Superior temporal gyrus (tissue), 1 donor: ENCODE data around the gene HK2.
A peak's percentile ranks its signal among the peaks of the same experiment; 100 is the strongest.

Experiments
- DNase-seq: peaks from one replicate; pipeline ENCODE4 v3.0.0-alpha.2; 2016; ENCODE audit errors: extremely low spot score

Gene HK2

DNA sequence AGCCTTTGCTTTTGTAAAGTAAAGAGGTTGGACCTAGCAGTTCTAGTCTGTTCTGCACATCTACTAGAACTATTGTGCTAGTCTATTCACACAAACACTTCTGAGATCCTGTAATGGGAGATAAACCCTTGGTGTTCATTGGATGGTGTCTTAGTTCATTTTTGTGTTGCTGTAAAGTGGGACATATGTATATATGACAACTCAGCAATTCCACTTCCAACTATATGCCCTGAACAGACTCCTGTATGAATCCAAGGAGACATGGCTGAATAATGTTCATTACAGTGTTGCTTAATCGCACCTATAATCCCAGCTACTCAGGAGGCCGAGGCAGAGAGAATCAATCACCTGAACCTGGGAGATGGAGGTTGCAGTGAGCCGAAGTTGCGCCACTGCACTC is 23.3 kb downstream of the HK2 start:
- DNase-seq: no peak

- no peak for DNase-seq
Measured at GRCh38 chr2:74857725-74858124, 23.8 kb downstream of the HK2 start.

DNA sequence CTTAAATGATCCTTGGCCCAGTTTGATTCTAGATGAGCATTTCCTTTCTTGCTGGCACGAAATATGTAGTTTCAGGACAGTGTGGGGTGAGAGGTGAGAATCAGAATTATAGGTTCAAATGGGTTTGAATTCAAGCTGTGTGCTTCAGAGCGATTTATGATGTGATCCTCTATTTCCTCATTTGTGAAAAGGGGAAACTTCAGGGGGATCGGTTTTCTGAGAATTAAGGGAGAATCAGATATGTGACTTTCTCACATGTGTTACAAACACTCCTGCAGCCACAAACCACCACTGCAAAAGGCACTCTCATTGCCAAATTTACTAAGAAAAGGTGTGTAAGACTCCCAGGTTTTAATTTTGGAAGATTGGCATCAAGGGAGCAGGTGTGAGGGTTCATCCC is 24.4 kb downstream of the HK2 start:
- no peak for DNase-seq

DNA sequence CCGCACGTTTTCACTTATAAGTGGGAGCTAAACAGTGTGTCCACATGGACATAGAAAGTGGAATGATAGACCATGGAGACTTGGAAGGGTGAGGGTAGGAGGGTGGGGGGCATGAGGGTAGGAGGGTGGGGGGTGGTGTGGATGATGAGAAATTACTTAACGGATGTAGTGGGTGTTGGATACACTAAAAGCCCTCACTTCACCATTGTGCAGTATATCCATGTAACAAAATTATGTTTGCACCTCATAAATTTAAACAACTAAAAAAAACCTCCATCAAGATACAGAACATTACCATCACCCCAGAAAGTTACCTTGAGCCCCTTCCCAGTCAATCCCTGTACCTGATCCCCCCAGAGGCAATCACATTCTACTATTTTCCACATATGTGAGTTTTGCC is 26.2 kb downstream of the HK2 start:
- no peak for DNase-seq

- no peak for DNase-seq
Measured at GRCh38 chr2:74860521-74860920, 26.6 kb downstream of the HK2 start.

- no peak for DNase-seq
Measured at GRCh38 chr2:74861531-74861930, 27.6 kb downstream of the HK2 start.

DNA sequence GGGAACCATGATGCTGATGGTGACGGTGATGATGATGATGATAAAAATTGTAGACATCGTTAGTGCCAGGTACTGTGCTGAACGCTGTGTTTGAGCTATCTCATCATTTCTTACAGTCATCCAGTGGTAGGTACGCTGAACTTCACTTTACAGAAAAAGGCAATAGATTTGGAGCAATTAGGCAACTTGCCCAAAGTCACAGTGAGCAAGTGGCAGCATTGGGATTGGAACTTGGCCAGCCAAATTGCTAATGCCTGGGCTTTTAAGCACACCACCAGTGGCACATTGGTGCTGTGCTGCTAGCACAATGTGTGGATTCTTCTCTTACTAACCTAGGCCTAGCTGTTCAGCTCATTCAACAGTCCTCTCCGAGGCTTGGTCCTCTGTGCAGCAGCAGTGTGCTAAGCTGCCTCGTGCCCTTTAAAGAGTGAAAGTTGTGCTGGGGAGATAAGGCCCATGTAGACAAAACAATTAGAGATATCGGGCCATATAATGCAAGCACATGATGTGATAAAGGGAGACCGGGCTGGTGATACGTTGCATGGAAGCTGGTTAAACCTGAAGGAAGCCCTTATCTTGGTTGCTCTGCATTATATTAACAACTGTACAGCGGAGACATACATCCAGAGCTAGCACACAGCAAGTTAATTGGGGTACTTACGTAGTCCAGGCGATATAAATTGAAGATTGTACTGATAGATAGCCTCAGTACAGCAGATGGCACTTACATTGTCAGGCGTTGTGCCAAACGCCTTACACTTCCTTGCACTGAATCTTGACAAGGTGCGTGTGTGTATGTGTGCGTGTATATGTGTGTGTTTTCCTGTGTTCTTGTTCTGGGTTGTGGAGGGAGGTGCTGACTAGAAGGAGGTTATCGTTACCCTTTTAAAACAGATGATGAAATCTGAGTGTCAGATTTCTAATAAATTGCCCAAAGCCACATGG is 28.4 kb downstream of the HK2 start:
- DNase-seq: no peak

DNA sequence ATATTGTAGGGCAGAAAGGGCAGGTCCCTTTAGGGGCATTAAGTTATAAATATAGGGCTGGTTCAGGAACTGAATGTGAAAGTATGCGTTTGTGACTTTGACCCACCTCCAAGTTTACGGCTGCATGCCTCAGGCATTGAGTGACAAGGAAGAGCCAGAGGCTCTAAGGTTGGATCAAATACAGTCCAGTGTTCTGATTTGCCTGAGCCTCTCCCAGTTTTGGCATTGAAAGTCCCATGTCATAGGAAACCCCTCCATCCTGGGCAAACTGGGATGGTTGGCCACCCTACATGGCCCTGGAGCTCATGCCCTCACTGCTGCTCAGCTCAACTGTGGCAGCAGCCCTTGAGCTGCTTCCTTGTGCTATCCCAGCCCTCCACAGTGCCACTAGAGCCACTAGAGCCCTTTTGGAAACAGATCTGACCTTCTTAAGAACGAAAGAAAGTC is 29.9 kb downstream of the HK2 start:
- no peak for DNase-seq

DNA sequence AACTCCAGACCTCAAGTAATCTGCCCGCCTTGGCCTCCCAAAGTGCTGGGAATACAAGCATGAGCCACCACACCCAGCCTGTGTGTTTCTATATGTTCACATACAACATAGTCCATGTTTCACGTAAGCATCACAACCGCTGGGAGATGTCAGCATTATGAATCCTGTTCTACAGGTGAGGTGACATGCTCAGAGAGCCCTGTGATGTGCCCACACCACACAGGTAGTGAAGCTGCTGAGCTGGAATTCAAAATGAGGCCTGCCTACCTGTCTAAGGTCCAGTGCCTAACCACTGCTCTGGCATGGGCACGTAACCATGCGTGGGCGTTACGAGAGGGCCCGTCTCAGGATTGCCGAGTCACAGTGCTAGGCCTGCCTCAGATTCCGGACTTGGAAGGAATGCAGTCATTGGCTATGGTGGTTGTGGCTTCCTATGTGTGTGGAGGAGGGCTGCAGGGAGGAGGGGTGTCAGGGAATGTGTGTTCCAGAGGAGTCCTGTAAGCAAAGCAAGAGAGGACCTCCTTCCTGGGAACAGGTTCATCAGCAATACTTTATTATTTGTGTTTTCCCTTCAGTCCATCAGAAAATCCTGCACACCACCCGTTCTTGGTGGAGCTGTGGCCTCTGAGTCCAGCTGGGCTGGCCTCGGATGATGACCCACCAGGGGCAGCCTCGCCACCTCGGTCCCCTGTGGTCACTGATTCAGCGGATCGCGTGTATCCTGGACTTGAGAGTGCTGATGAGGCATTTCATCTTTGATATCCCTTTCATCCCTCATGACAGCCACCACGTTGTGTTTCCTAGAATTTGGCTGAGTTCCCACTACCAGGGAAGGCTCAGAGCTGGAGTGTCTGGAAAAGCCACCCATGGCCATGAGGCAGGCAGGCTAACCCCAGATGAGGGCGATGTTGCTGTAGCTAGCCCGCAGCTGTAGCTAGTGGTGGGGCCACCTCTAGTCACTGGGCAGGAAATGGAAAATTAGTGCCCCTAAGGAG is 31.1 kb downstream of the HK2 start:
- DNase-seq: no peak

GRCh38 chr2:74865770-74866674 is 32.1 kb downstream of the HK2 start:
- DNase-seq: no peak

- no peak for DNase-seq
Measured at GRCh38 chr2:74867841-74868658, 34.1 kb downstream of the HK2 start.

DNA sequence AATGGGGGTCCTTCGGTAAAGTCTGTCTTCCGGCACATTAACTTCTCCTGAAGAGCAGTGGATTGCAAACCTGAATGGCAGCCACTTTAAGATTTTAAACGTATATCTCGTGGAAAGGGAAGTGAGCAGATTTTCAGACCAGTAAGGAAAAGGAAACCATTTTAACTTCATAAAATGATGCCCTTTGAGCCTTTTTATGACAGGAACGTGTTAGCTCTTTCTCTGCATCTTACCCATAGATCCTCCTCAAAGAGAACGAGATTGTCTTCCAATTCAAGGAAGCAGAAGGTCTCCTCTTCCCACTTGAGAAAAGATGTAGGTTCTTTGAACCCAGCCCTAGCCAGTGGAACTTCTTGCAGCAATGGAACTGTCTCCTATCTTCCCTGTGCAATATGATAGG is 35.6 kb downstream of the HK2 start:
- DNase-seq: no peak

- no peak for DNase-seq
Measured at GRCh38 chr2:74870951-74871350, 37.0 kb downstream of the HK2 start.

DNA sequence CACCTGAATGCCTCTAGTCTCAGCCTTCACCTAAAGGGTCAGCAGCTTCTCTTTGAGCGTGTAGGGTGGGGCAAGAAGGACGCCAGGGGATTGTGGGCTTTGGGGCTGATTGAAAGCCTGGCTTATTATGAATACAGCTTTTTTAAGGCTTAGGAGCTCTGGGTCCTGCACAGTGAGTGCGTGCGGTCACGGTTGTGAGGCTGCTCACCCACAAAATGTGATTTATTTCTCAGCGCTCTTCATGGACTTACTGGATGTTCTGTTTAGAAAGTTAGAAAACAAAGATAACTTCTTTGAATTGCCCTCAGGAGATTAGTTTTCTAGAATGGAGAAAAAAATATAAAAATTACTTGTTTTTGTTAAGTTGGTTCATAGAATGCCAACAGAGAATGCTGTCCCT is 37.5 kb downstream of the HK2 start:
- no peak for DNase-seq

DNA sequence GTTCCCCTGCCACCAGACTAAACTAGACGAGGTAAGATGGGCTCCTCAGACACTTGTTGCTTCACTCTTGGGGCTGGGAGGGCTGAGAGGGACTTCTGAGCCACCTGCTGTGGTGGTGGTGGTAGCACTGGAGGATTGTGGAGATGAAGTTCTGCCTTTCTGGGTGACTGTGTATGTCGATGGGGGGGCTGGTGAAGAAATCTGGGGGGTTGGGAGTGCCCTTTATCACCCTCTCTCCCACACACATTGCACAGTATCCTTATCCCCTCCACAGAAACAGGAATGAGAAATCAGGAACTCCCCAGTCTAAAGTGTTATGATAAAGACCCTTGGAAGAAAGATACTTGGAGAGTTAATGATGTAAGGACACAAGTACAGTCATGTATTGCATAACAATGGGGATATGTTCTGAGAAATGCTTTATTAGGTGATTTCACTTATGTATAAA is 38.5 kb downstream of the HK2 start:
- DNase-seq: no peak

GRCh38 chr2:74873012-74873665 is 39.2 kb downstream of the HK2 start:
- no peak for DNase-seq

DNA sequence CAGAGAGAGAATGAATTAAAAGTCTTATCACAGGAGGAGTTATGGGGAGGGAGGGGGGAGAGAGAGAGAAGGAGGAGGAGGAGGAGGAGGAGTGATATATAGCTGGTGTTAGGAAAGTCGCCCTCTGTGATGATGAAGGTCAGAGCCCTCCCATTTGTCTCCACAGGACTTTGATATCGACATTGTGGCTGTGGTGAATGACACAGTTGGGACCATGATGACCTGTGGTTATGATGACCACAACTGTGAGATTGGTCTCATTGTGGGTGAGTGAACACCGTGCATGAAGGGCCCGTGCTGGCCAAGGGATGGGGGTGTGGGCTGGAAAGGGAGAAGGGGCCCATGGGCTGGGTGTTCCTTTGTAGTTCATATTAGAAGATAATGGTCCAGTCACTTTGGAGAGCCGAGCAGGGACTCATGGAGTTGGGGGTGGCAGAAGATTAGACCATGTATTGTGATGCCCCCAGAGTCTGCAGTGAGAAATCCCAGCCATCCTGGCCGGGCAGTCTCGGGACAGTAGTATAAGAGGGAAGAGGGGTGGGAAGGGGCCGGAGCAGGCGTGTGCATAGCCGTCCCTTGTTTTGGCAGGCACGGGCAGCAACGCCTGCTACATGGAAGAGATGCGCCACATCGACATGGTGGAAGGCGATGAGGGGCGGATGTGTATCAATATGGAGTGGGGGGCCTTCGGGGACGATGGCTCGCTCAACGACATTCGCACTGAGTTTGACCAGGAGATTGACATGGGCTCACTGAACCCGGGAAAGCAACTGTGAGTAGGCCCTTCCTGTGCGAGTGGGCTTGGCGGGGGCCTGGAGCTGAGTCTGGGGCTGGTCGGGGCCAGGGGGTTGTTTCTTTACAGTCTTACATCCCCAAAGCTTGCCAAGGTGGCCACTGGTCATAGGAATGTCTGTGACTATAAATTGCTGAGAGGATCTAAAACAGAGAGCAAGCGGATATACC is 40.0 kb downstream of the HK2 start:
- DNase-seq: no peak

DNA sequence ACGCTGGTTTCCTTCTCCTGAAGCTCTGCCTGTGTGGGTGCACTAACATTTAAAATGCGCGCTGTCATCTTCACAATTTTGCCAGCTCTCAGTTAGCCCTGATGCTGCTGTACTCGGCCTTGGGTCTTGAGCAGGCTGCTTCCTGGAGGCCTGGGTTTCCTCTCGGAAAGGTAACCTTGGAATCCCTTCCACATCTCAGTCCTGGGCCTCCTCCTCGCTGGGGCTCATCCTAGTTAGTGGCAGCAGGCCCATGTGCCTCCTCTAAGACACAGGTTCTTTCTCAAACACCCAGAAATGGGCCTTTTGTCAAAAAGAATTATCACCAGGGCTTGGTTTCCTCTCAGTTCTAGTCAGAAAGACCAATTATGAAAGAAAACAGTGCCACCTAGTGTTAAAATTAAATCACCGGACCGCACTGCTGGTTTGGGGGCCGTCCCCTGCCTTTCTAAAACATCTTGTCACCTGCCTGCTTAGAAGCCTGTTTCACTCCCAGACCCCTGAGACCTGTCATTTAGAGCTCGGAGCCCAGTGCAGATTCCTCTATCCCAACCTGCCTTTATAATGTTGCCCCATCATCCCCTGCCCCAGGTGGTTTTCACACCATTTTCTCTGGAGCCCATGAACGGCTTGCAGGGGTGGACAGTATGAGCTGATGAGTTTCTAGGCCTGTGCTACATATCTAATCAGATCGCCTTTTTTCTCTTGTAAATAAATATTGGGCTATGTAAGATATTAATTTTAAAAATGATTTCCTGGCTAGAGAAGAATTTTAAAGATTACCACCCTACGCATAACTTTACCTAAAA is 42.4 kb downstream of the HK2 start:
- DNase-seq: peak; percentile 95
